GM15510 (cell line): ENCODE results near the gene HNRNPCL2.
"Not testable (repeated sequence)": the region's sequence is repeated elsewhere in the genome, so short reads cannot be mapped to it uniquely, and the experiment has no call there.

Experiments
- POLR2A ChIP-seq: IDR thresholded peaks from 3 replicates; pipeline ENCODE4 v1.6.1; 2011; ENCODE audit warnings: borderline replicate concordance; ENCODE audit not compliant: insufficient read length; ENCODE audit errors: extremely low read depth

Gene HNRNPCL2

GRCh38 chr1:13116754-13117153, at the start of gene HNRNPCL2:
HNRNPCL2 (minus strand) TSS chr1:13116854; CDS start chr1:13116400, 454 bp downstream.
- not testable (repeated sequence) for TF ChIP-seq POLR2A

DNA sequence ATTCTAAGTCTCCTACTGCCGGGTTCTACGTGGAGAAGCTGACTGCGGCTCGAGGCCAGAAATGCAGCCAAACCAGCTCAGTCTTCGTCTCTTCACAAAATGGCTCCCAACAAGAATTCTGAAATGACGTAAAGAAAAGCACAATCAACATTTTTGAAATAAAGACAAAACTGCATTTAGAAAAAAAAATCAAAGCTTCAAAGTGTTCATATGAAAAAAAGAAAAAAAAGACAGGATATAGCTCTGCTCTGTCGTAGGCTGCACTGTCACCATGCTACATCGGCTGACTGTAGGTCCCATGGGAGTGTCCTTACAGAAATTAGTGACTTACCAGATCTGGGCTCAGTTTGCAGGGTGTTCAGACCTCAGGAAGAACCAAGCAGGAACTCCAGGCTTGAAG, 48.9 kb upstream of the HNRNPCL2 start, which contains the start of gene HNRNPCL4:
Gene HNRNPCL4 (minus strand): TSS at position 101 of the 400 bp plus-strand sequence. CDS start 164 bp downstream, outside the sequence.
- TF ChIP-seq POLR2A, result not testable (repeated sequence)

GRCh38 chr1:13155909-13156308, 39.3 kb upstream of the HNRNPCL2 start, which contains the start of gene PRAMEF26:
PRAMEF26 (minus strand) TSS chr1:13156009; CDS start chr1:13153095, 2,914 bp downstream.
- not testable (repeated sequence) for TF ChIP-seq POLR2A

DNA sequence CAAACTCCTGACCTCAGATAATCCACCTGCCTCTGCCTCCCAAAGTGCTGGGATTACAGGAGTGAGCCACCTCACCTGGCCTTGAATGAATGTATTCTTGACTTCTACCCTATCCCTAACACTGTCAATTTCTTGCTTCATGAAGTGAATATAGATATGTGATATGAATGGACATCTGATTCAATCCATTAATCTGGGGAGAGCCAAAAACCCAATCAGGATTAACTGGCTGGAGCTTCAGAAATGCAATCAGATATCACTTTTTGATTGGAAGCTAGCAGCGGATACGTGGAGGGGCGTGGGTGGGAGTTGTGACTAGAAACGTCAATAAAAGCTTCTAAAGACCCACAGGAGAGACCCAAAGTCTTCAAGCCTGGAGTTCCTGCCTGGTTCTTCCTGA, 46.2 kb downstream of the HNRNPCL2 start, which contains the start of gene PRAMEF25:
Gene PRAMEF25 (plus strand): TSS at position 301 of the 400 bp plus-strand sequence. CDS start 2,920 bp downstream, outside the sequence.
- not testable (repeated sequence) for TF ChIP-seq POLR2A
